SU-DHL-6 (cell line): Measurements from ENCODE around the gene ZRSR2.

Experiments used
- CTCF ChIP-seq: fragments of 200-600 bp; sonication (generic); IDR thresholded peaks from one replicate; pipeline ENCODE4 v1.5.1; 2017; ENCODE audit warnings: antibody characterized with exemption, mild to moderate bottlenecking, low read length, moderate library complexity; ENCODE audit not compliant: insufficient read depth, poor library complexity, severe bottlenecking
- EZH2phosphoT487 ChIP-seq: fragments of 200-600 bp; sonication (generic), shearing (Covaris generic); conservative IDR thresholded peaks from 2 replicates; pipeline ENCODE4 v1.6.1; 2018; ENCODE audit warnings: mild to moderate bottlenecking, antibody characterized with exemption, low read length, moderate library complexity, mixed read lengths

- no peak for TF ChIP-seq CTCF
- no peak for TF ChIP-seq EZH2phosphoT487
Observed at GRCh38 chrX:15744181-15744867, 46.0 kb upstream of the ZRSR2 start.
